ENCODE results near the gene RAD54L. TPM values are rescaled to one million over a fixed set of nuclear protein-coding genes. Genes with fewer than 3 reads are reported as not detected.

The RAD54L gene
- total RNA-seq, 1 donor from 2014 or later = 8.1 TPM

DNA sequence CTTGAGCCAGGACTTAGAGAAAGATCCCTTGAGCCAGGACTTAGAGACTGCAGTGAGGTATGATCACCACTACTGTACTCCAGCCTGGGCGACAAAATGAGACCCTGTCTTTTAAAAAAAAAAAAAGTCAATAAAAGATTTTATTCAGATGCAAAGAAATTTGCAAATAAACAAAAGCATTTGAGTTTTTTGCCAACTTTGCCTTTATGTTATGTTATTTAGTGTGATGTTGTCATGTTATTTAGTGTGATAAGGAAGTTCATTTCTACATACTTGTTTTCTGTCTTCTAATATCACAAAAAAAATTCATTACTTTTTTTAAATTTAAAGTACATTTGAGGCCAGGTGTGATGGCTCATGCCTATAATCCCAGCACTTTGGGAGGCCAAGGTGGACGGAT lies 9.0 kb downstream of the RAD54L start:
- Histone ChIP-seq H3K36me3 (no peaks in the 10 kb centered on the region), H3K27ac (no peak overlapping the region), H3K4me1 (no peaks in the 10 kb centered on the region), H3K4me3 (no peak overlapping the region), H3K27me3 (no peaks in the 10 kb centered on the region), H3K9me3 (no peaks in the 10 kb centered on the region)
- DNase-seq (ENCODE audit: extremely low spot score in 2 of 2) = no peak
- TF ChIP-seq, protein P1, sequence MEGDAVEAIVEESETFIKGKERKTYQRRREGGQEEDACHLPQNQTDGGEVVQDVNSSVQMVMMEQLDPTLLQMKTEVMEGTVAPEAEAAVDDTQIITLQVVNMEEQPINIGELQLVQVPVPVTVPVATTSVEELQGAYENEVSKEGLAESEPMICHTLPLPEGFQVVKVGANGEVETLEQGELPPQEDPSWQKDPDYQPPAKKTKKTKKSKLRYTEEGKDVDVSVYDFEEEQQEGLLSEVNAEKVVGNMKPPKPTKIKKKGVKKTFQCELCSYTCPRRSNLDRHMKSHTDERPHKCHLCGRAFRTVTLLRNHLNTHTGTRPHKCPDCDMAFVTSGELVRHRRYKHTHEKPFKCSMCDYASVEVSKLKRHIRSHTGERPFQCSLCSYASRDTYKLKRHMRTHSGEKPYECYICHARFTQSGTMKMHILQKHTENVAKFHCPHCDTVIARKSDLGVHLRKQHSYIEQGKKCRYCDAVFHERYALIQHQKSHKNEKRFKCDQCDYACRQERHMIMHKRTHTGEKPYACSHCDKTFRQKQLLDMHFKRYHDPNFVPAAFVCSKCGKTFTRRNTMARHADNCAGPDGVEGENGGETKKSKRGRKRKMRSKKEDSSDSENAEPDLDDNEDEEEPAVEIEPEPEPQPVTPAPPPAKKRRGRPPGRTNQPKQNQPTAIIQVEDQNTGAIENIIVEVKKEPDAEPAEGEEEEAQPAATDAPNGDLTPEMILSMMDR (IDR thresholded peaks at IDR 0.05) = no peak
- TF ChIP-seq POLR2AphosphoS5 (IDR thresholded peaks at IDR 0.05; ENCODE audit: insufficient read depth in 1 of 2, low read depth in 1 of 2) = no peak
- no peak for TF ChIP-seq POLR2A (IDR thresholded peaks at IDR 0.05)
- intact Hi-C loops (cut with DNase I) = no loop called here

GRCh38 chr1:46262508-46262907 lies 14.9 kb downstream of the RAD54L start:
- Histone ChIP-seq H3K27ac (no peak overlapping the region), H3K9me3 (no peaks in the 10 kb centered on the region)

DNA sequence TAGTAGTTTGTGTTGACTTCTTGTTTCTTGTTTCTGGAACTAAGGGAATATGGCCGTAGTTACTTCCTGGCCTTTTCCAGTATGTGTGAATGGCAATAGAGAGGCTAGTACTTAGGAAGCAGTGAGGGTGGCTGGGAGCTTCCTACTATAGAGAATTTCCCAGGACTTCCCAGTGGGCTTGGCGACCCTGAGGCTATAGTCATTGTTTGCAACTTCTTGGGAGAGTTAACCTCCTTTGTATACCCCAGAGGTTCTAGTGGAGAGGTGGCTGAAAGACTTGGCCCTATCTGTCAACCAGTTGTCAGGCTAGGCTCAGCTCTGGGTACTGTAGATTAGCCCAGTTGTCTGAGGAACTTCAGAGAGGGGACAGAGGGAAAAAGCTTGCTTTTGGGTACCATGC lies 15.6 kb downstream of the RAD54L start:
- DNase-seq (ENCODE audit: extremely low spot score in 2 of 2) = no peak
- no peaks in the 10 kb centered on the region for H3K27me3 ChIP-seq
- H3K4me3 ChIP-seq = no peak overlapping the region
- no peaks in the 10 kb centered on the region for H3K9me3 ChIP-seq
- H3K27ac ChIP-seq = no peak overlapping the region
- H3K4me1 ChIP-seq = no peaks in the 10 kb centered on the region
- TF ChIP-seq POLR2A (IDR thresholded peaks at IDR 0.05) (no peak), POLR2AphosphoS5 (IDR thresholded peaks at IDR 0.05; ENCODE audit: insufficient read depth in 1 of 2, low read depth in 1 of 2) (no peak)
- TF ChIP-seq, protein P1 (IDR thresholded peaks at IDR 0.05) = no peak
- intact Hi-C loops (cut with DNase I) = no loop called here
- H3K36me3 ChIP-seq = no peaks in the 10 kb centered on the region

More at GRCh38 chr1:46262508-46262907, 14.9 kb downstream of the RAD54L start:
- no peak overlapping the region for H3K4me3 ChIP-seq
- H3K36me3 ChIP-seq = no peaks in the 10 kb centered on the region
- no peaks in the 10 kb centered on the region for H3K4me1 ChIP-seq
- no peak for DNase-seq (ENCODE audit: extremely low spot score in 2 of 2)
- TF ChIP-seq POLR2AphosphoS5 (IDR thresholded peaks at IDR 0.05; ENCODE audit: insufficient read depth in 1 of 2, low read depth in 1 of 2) (no peak), POLR2A (IDR thresholded peaks at IDR 0.05) (no peak)
- TF ChIP-seq, protein P1 (IDR thresholded peaks at IDR 0.05) = no peak
- no peaks in the 10 kb centered on the region for H3K27me3 ChIP-seq
- intact Hi-C loops (cut with DNase I) = no loop called here

- DNase-seq (ENCODE audit: extremely low spot score in 2 of 2) = no peak
- Histone ChIP-seq H3K4me1 (no peaks in the 10 kb centered on the region), H3K9me3 (no peaks in the 10 kb centered on the region), H3K36me3 (no peaks in the 10 kb centered on the region), H3K27me3 (no peaks in the 10 kb centered on the region), H3K4me3 (no peak overlapping the region), H3K27ac (no peak overlapping the region)
- intact Hi-C loops (cut with DNase I) = no loop called here
- TF ChIP-seq POLR2A (IDR thresholded peaks at IDR 0.05) (no peak), POLR2AphosphoS5 (IDR thresholded peaks at IDR 0.05; ENCODE audit: insufficient read depth in 1 of 2, low read depth in 1 of 2) (no peak)
- TF ChIP-seq, protein P1 (IDR thresholded peaks at IDR 0.05) = no peak
Measured at GRCh38 chr1:46268578-46268977, 21.0 kb downstream of the RAD54L start.

DNA sequence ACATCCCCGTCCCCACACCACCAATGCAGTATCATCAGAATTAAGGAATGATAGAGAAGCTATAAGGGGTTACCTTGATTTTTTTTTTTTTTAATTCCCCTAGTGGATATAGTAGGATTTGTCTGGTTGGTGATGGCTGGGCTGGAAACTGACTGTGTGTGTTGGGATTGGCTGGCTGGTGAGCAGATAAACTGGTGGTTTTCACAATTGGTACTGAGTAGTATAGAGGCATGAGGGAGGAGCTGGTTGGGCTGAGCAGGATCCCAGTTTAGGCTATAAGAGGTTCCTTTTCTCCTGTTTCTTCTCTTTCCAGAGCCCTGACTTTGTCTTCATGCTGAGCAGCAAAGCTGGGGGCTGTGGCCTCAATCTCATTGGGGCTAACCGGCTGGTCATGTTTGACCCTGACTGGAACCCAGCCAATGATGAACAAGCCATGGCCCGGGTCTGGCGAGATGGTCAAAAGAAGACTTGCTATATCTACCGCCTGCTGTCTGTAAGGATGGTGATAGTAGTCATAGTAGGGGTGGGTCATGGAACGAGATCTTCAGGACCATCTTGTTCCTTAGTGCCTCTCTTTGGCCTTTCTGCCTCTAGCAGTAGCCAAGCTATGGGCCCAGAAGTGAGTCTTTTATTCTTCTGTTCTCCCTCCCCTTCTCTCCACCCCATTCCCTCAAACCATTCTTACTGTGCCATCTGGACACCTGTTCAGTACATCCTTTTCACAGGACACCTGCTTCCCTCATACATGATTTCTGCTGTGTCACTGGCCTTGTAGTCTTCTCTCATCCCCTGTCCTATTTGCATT lies 26.9 kb downstream of the RAD54L start:
- no peak overlapping the region for H3K27ac ChIP-seq
- H3K4me1 ChIP-seq = no peaks in the 10 kb centered on the region
- no peaks in the 10 kb centered on the region for H3K27me3 ChIP-seq
- H3K9me3 ChIP-seq = no peaks in the 10 kb centered on the region
- intact Hi-C loops (cut with DNase I) = no loop called here
- no peak for TF ChIP-seq POLR2AphosphoS5 (IDR thresholded peaks at IDR 0.05; ENCODE audit: insufficient read depth in 1 of 2, low read depth in 1 of 2)
- TF ChIP-seq, protein P1 (IDR thresholded peaks at IDR 0.05) = no peak
- no peak for TF ChIP-seq POLR2A (IDR thresholded peaks at IDR 0.05)
- no peak for DNase-seq (ENCODE audit: extremely low spot score in 2 of 2)
- no peak overlapping the region for H3K4me3 ChIP-seq
- peaks cover 0 to 4% of the 10 kb centered on the region in 2 donors for H3K36me3 ChIP-seq

All from vagina (tissue), 2 donors.